DMS79 (cell line): ENCODE results near the gene LRP1B.
"Not testable (repeated sequence)": the region's sequence is repeated elsewhere in the genome, so short reads cannot be mapped to it uniquely, and the experiment has no call there.

ENCODE experiments used
- DNase-seq: peaks from one replicate; lab custom pipeline; 2025; lab: John Stamatoyannopoulos, UW

Gene LRP1B

GRCh38 chr2:140550821-140551220 is 1580.0 kb downstream of the LRP1B start:
- no peak for DNase-seq

GRCh38 chr2:140544769-140545168 is 1586.0 kb downstream of the LRP1B start:
- not testable (repeated sequence) for DNase-seq

GRCh38 chr2:140542627-140543026 is 1588.2 kb downstream of the LRP1B start:
- no peak for DNase-seq

GRCh38 chr2:140539242-140539875 is 1591.5 kb downstream of the LRP1B start:
- no peak for DNase-seq

- DNase-seq = no peak
Observed at GRCh38 chr2:140529706-140530105, 1601.1 kb downstream of the LRP1B start.

GRCh38 chr2:140528982-140529381 is 1601.8 kb downstream of the LRP1B start:
- no peak for DNase-seq

GRCh38 chr2:140526575-140526974 is 1604.2 kb downstream of the LRP1B start:
- DNase-seq = no peak

- no peak for DNase-seq
Observed at GRCh38 chr2:140512106-140512505, 1618.7 kb downstream of the LRP1B start.

GRCh38 chr2:140509765-140510164 is 1621.1 kb downstream of the LRP1B start:
- no peak for DNase-seq

- no peak for DNase-seq
Observed at GRCh38 chr2:140508756-140509155, 1622.1 kb downstream of the LRP1B start.

GRCh38 chr2:140506606-140507005 is 1624.2 kb downstream of the LRP1B start:
- DNase-seq = no peak

- no peak for DNase-seq
Observed at GRCh38 chr2:140504601-140505000, 1626.2 kb downstream of the LRP1B start.

- no peak for DNase-seq
Observed at GRCh38 chr2:140502951-140503630, 1627.7 kb downstream of the LRP1B start.

- no peak for DNase-seq
Observed at GRCh38 chr2:140498360-140498759, 1632.5 kb downstream of the LRP1B start.

- no peak for DNase-seq
Observed at GRCh38 chr2:140496714-140497113, 1634.1 kb downstream of the LRP1B start.

- DNase-seq = no peak
Observed at GRCh38 chr2:140491876-140492275, 1638.9 kb downstream of the LRP1B start.

GRCh38 chr2:140489193-140489592 is 1641.6 kb downstream of the LRP1B start:
- DNase-seq = no peak

GRCh38 chr2:140481136-140481535 is 1649.7 kb downstream of the LRP1B start:
- DNase-seq = no peak

GRCh38 chr2:140473851-140474250 is 1657.0 kb downstream of the LRP1B start:
- no peak for DNase-seq

GRCh38 chr2:140472676-140473075 is 1658.1 kb downstream of the LRP1B start:
- DNase-seq = no peak

- no peak for DNase-seq
Observed at GRCh38 chr2:140465301-140465700, 1665.5 kb downstream of the LRP1B start.

GRCh38 chr2:140462990-140463389 is 1667.8 kb downstream of the LRP1B start:
- DNase-seq = no peak

- no peak for DNase-seq
Observed at GRCh38 chr2:140457483-140457882, 1673.3 kb downstream of the LRP1B start.

GRCh38 chr2:140455315-140455714 is 1675.5 kb downstream of the LRP1B start:
- DNase-seq = no peak
